Immature natural killer cell (primary cell): ENCODE measurements around the gene RELT. TPM values are rescaled to one million over a fixed set of nuclear protein-coding genes. Genes with fewer than 3 reads are reported as not detected.

Source experiments
- DNase-seq, 3 donors: peaks; one replicate each; pipeline ENCODE4 v3.0.0; 2022; ENCODE audit warnings: mixed read lengths in 1 of 3
- H3K27ac Mint-ChIP-seq, 6 donors: one replicate each; pipeline ENCODE4 v1.8.0; 2020; ENCODE audit warnings: mixed read lengths in 6 of 6, mild to moderate bottlenecking in 5 of 6, inconsistent platforms in 4 of 6, moderate library complexity in 3 of 6
- H3K27me3 Mint-ChIP-seq, 3 donors: one replicate each; pipeline ENCODE4 v1.8.0; 2020 to 2021; ENCODE audit warnings: low read depth in 3 of 3, mild to moderate bottlenecking in 3 of 3, mixed read lengths in 3 of 3, moderate library complexity in 3 of 3, inconsistent platforms in 1 of 3
- H3K36me3 Mint-ChIP-seq, 3 donors: one replicate each; pipeline ENCODE4 v1.8.0; 2020; ENCODE audit warnings: mixed read lengths in 3 of 3, inconsistent platforms in 2 of 3, mild to moderate bottlenecking in 2 of 3
- H3K4me1 Mint-ChIP-seq, 2 donors: one replicate each; pipeline ENCODE4 v1.8.0; 2020; ENCODE audit warnings: inconsistent platforms in 2 of 2, mild to moderate bottlenecking in 2 of 2, mixed read lengths in 2 of 2, moderate library complexity in 1 of 2
- H3K4me3 Mint-ChIP-seq, 5 donors: one replicate each; pipeline ENCODE4 v1.8.0; 2020; ENCODE audit warnings: mild to moderate bottlenecking in 5 of 5, mixed read lengths in 5 of 5, inconsistent platforms in 3 of 5, moderate library complexity in 3 of 5
- H3K9me3 Mint-ChIP-seq, 6 donors: one replicate each; pipeline ENCODE4 v1.8.0; 2020; ENCODE audit warnings: mild to moderate bottlenecking in 6 of 6, mixed read lengths in 6 of 6, inconsistent platforms in 4 of 6, moderate library complexity in 3 of 6
- polyA plus RNA-seq, 3 donors: library from polyadenylated mRNA; unstranded; fragments of 300-500 nt; fragmentation: Illumina TruSeq; gene quantifications; one replicate each; pipeline ENCODE4 v1.2.3, GENCODE V29; 2021

RELT gene
- polyA plus RNA-seq, 3 donors from 2014 or later = 2.8 to 5.4 (median 3.6) TPM

DNA sequence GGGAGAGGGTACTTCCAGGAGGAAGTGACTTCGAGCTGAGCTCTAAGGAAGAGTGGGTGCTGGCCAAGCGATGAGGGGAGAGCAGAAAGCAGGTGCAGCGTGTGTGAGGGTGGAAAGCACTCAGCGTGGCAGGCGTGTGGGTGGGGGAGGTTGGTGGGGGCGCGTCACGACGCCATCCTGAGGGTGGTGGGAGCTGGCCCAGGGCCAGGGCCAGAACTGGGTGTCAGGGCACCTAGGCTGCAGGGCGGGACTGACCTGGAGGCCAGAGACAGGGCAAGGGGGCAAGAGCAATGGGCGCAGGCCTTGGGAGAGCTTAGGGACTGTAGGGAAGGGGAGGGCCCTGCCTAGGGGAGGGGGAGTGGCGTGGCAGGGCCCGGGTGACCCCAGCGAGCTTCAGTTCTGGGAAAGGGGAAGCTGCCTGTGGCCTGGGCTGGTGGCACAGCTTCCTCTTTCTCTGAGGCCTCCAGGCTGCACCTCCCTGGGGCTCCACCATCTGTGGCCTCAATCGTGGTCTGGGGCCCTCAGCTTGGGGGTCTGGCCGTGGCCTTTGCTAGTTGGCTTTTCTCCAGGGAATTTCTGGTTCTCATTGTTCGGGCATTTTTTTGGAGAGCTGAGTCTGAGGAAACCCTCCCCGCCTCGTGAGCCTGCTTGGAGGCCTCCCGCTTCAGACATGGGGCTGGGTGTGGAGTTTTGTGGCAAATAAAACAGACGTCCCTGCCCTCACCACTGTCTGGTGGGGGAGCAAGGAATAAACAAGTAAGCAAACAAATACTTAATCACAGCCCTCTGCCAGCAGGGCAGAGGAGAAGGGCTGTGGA lies 8.9 kb downstream of the RELT start:
- Mint-ChIP-seq H3K27me3 (peaks cover 25 to 51% (median 41%) of the 10 kb centered on the region in 3 donors), H3K4me3 (peak overlapping the region in 4 of 5 donors; percentile 18 to 50 (median 26)), H3K36me3 (no peaks in the 10 kb centered on the region), H3K4me1 (peaks cover 45 to 58% of the 10 kb centered on the region in 2 donors), H3K27ac (peak overlapping the region; percentile 59 to 83 (median 72)), H3K9me3 (no peaks in the 10 kb centered on the region)
- DNase-seq = peak in 1 of 3 donors; percentile 35

DNA sequence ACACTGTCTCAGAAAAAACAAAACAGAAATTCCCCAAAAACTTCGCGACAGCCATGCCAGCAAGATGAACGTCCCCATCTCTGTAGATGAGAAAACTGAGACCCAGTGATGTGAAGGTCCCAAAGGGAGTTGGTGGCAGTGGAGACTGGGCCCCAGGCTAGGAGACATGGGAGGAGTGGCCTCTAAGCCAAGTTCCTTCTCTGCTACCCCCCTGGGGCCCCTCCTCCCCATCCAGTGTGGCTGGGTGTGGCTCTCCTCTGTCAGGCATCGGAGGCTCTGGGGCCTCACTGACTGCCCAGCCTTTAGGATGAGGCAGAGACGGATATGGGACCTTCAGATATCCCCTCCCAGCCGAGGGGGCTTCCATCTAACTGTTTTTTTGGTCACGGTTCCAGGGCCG lies 9.8 kb downstream of the RELT start:
- H3K27ac Mint-ChIP-seq = peak overlapping the region in 5 of 6 donors; percentile 69 to 83 (median 80)
- H3K27me3 Mint-ChIP-seq = peaks cover 22 to 51% (median 39%) of the 10 kb centered on the region in 3 donors
- no peaks in the 10 kb centered on the region for H3K36me3 Mint-ChIP-seq
- H3K4me1 Mint-ChIP-seq = peaks cover 45 to 56% of the 10 kb centered on the region in 2 donors
- H3K9me3 Mint-ChIP-seq = no peaks in the 10 kb centered on the region
- no peak for DNase-seq
- no peak overlapping the region for H3K4me3 Mint-ChIP-seq

DNA sequence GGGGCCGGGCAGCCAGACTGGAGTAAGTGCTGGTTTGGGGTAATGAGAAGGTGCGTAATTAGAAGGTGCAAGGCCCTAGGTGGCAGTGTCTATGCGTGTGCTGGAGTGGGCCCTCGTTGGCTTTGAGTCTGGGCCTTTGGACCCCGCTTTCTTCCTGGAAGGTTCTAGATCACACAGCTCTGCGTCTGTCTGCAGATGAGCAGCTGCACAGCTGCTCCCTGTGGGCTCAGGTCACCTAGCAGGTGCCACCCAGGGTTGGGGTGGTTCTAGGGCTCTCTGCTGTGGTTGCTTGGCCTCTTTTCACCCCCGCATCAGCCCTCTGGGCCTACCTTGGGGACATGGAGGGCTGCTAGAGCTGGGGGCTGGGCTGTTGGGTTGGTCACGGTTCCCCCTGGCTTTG lies 10.3 kb downstream of the RELT start:
- Mint-ChIP-seq H3K36me3 (no peaks in the 10 kb centered on the region), H3K9me3 (no peaks in the 10 kb centered on the region), H3K4me1 (peaks cover 45 to 54% of the 10 kb centered on the region in 2 donors), H3K4me3 (no peak overlapping the region), H3K27ac (peak overlapping the region in 4 of 6 donors; percentile 30 to 82 (median 70)), H3K27me3 (peaks cover 21 to 47% (median 34%) of the 10 kb centered on the region in 3 donors)
- no peak for DNase-seq

DNA sequence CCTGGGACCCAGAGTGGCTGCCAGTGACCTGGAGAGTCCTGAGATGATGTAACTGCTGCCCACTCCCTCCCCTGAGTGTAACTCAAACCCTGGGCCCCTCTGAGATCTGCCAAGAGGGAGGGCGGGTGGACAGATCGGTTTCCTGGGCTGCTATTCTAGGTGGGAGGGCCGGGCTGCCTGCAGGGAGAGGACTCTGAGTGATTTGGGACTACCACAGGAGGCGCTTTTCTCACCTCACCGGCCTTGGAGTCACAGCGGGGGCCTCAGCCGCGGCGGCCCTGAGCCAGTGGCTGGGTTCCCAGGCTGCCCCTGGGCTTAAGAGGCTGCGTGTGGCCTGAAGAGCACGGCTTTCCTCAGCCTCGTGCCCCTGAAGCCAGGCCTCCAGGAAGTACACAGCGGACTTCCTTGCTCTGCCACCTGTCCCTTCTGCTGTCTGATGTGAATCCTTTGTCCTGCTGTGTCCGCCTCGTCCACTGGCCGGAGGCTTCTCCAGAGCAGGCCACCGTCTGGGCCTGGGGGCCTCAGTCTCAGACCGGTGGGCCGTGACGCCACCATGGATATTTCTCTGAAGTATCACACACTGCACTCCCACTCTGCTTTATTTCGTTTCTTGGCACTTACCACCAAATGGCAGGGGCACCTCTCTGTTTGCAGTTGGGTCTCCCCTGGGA lies 11.5 kb downstream of the RELT start:
- Mint-ChIP-seq H3K27me3 (peaks cover 27 to 54% (median 30%) of the 10 kb centered on the region in 3 donors), H3K4me3 (no peak overlapping the region), H3K27ac (peak overlapping the region in 4 of 6 donors; percentile 30 to 83 (median 58)), H3K36me3 (no peaks in the 10 kb centered on the region), H3K4me1 (peaks cover 45 to 49% of the 10 kb centered on the region in 2 donors), H3K9me3 (no peaks in the 10 kb centered on the region)
- DNase-seq = no peak

DNA sequence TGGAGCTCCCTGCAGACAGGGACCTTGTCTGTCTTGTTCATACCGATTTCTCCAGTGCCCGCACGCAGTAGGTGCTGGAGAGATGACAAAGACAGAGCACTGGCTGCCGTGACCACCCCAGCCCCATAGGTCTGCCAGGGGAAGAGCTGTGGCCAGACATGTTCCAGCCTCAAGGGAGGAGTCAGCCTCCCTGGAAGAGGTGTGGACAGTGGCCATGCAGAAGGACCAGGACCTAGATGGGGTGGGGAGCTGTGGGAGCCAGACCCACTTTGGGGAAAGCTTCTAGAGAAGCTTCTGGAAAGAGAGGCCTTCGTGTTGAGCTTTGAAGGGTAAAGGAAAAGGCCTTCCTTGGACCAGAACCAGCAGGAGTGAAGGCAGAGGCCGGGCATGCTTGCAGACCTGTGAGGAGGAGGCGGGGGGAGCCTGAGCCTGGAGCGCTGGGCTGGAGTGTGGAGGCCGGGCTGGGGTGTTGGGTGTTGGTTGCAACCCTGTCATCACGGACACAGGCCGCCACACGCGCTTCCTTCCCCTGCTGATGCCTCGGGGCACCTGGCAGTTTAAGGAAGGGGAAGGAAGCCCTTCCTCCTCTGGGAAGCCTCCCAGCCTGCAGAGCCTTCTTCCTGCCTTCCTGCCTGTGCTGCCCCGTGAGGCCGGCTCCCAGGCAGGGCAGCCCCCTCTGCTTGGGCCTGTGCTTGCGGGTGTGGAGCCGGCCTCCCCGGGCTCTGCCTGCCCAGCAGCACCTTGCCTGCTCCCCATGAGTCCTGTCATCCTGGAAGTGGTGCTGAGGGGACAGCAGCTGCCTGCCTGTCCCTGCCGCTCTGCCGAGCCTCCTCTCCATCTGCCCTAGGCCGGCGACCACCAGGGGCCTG lies 12.3 kb downstream of the RELT start:
- Mint-ChIP-seq H3K27ac (peak overlapping the region; percentile 19 to 83 (median 46)), H3K9me3 (no peaks in the 10 kb centered on the region), H3K36me3 (no peaks in the 10 kb centered on the region), H3K4me3 (no peak overlapping the region), H3K4me1 (peaks cover 45% of the 10 kb centered on the region in 2 donors), H3K27me3 (peaks cover 28 to 51% (median 34%) of the 10 kb centered on the region in 3 donors)
- DNase-seq = no peak

DNA sequence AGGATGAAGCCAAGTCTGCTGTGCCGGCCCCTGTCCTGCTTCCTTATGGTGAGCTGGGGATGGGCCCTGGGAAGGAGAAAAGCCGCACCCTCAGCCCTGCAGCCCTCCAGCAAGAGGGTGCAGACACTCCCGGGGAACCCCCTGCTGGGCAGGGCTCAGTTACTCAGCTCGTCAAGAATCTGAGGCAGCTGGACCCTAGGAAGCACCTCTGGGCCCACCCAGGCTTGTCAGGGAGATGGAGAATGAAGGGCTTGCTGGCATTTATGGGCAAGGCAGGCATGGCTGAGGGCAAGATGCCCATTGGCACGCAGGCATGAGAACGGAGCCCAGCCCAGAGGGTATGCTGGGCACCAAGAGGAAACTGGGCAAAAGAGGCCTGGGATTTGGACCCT lies 12.9 kb downstream of the RELT start:
- no peak overlapping the region for H3K4me3 Mint-ChIP-seq
- H3K27me3 Mint-ChIP-seq = peaks cover 34 to 49% (median 35%) of the 10 kb centered on the region in 3 donors
- no peak for DNase-seq
- peak overlapping the region in 4 of 6 donors; percentile 35 to 83 (median 59) for H3K27ac Mint-ChIP-seq
- no peaks in the 10 kb centered on the region for H3K36me3 Mint-ChIP-seq
- H3K4me1 Mint-ChIP-seq = peaks cover 40 to 41% of the 10 kb centered on the region in 2 donors
- no peaks in the 10 kb centered on the region for H3K9me3 Mint-ChIP-seq

DNA sequence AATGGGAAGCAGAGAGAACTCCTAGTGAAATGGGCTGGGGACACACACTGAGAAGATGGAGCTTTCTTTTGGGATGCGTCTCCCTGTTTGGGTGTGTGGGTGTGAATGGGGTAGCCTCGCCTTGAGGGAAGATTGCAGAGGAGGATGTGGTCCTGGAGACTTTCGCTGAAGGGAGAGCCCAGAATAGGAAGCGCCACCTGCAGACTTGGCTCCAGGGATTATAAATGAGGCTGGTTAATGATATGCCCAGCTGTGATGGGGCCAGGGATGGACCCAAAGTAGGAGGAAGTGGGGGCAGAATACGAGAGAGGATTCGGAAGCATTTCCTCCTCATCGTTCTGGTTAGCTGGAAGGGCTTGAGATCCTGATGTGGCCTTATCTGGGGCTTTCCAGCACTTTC lies 13.7 kb downstream of the RELT start:
- DNase-seq = no peak
- Mint-ChIP-seq H3K27ac (peak overlapping the region in 2 of 6 donors; percentile 2 to 83), H3K9me3 (no peaks in the 10 kb centered on the region), H3K4me1 (peaks cover 32 to 33% of the 10 kb centered on the region in 2 donors), H3K4me3 (no peak overlapping the region), H3K36me3 (no peaks in the 10 kb centered on the region), H3K27me3 (peaks cover 28 to 45% (median 31%) of the 10 kb centered on the region in 3 donors)

DNA sequence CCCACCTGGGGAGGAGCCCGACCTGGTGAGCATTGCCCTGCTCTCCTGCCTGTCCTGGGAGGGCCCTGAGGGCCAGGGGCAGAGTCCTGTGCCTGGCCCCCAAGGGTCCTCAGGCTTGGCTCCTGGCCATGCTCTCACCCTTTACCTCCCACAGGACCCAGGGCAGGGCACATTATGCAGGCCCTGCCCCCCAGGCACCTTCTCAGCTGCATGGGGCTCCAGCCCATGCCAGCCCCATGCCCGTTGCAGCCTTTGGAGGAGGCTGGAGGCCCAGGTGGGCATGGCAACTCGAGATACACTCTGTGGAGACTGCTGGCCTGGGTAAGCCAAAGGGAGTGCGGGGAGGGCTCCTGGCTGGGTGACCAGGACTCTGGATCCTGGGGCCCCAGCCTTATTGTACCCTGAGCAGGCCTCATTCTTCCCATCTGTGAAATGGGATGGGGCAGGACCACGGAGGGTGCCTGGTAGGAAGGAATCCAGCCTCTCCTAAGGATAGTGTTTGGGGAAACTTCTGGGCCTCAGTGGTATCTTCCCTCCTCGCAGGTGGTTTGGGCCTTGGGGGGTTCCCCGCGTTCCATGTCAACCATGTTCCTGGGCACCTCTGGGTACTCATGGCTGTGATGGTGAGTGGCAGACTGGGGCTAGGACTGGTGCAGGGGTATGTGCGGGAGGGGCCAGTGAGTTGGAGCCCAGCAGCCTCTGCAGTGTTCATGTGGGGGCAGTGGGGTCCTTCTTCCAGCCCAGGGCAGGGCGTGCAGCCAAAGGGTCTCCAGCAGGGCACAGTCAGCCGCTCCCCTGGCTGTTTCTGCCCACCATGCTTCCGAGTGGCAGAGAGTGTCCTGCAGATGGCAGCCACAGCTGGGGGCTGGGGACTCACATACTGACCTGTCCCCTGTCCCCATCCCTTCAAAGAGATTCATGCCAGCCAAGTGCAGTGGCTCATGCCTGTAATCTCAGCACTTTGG lies 14.7 kb downstream of the RELT start:
- no peaks in the 10 kb centered on the region for H3K9me3 Mint-ChIP-seq
- no peak for DNase-seq
- H3K27ac Mint-ChIP-seq = peak overlapping the region in 3 of 6 donors; percentile 4 to 83 (median 31)
- peaks cover 22 to 24% of the 10 kb centered on the region in 2 donors for H3K4me1 Mint-ChIP-seq
- H3K36me3 Mint-ChIP-seq = no peaks in the 10 kb centered on the region
- H3K4me3 Mint-ChIP-seq = no peak overlapping the region
- peaks cover 25 to 41% (median 31%) of the 10 kb centered on the region in 3 donors for H3K27me3 Mint-ChIP-seq

DNA sequence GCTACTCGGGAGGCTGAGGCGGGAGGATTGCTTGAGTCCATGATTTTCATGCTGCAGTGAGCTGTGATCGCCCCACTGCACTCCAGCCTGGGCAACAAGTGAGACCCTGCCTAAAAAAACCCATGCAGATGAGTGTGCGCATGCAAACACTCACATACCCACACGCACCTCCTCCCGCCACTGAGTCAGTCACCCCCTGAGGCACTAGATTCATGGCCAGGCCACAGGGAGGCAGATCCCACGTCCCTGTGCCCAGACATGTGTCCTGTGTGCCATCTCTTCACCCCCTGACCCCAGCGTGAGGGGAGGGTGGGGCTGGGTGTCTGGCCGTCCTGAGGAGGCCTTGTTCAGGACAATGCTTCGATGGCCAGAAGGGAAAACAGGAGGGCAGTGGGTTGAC lies 15.5 kb downstream of the RELT start:
- Mint-ChIP-seq H3K36me3 (no peaks in the 10 kb centered on the region), H3K4me1 (peaks cover 15 to 16% of the 10 kb centered on the region in 2 donors), H3K4me3 (no peak overlapping the region), H3K27me3 (peaks cover 23 to 44% (median 31%) of the 10 kb centered on the region in 3 donors), H3K9me3 (no peaks in the 10 kb centered on the region), H3K27ac (peak overlapping the region in 1 of 6 donors; percentile 31)
- DNase-seq = no peak

DNA sequence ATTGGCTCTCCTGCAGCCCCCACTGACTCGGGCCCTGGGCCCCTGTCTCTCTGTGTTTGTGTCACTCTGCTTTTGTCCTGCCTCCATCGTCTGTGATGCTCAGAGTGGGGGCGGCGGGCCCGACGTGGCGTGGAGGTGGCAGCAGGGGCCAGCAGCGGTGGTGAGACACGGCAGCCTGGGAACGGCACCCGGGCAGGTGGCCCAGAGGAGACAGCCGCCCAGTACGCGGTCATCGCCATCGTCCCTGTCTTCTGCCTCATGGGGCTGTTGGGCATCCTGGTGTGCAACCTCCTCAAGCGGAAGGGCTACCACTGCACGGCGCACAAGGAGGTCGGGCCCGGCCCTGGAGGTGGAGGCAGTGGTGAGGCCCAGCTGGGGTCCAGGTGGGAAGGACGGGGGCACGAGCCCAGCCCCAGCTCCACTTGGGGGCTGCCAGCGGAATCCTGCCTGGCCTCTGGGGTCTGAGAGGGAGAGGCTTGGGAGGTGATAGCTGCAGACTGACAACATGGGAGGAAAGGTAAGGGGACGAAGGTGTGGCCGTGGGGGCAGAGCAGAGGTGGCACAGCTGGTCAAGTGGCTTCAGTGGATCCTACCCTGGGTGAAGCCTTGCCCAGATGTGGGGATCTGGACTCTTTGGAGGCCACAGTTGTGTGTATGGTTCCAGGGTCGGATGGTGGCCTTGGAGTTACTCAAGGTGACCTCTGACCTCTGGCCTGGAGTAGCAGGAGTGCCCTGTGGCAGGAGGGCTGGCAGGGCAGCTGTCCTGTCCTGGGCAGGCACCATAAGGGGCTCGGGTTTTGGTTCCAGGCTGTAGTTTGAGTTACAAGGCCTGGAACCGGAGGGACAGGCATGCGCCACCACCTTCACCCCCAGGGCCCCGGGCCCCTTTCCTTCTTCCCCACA lies 16.2 kb downstream of the RELT start:
- no peak for DNase-seq
- H3K9me3 Mint-ChIP-seq = no peaks in the 10 kb centered on the region
- H3K36me3 Mint-ChIP-seq = no peaks in the 10 kb centered on the region
- H3K27me3 Mint-ChIP-seq = peaks cover 18 to 44% (median 31%) of the 10 kb centered on the region in 3 donors
- H3K27ac Mint-ChIP-seq = peak overlapping the region in 1 of 6 donors; percentile 51
- peak overlapping the region in 1 of 5 donors; percentile 18 for H3K4me3 Mint-ChIP-seq
- peaks cover 8 to 9% of the 10 kb centered on the region in 2 donors for H3K4me1 Mint-ChIP-seq

DNA sequence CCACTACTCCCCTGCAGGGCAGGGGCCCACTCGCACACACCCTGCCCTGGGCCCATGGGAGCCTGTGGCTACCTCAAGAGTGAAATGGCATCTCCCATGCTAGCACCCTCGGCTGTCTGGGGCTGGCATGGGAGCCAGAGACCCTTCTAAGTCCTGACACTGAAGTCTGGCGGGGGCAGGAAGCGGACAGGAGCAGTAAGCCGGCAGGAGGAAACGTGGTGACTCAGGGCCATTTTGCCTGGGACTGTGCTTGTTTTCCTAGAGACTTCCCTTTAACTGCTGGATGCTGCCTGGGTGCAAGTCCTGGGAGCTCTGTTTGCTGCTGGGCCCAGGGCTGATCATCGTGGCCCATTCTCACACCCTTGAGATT lies 16.8 kb downstream of the RELT start:
- Mint-ChIP-seq H3K4me1 (peaks cover 4 to 5% of the 10 kb centered on the region in 2 donors), H3K27ac (peak overlapping the region in 3 of 6 donors; percentile 39 to 60 (median 51)), H3K9me3 (no peaks in the 10 kb centered on the region), H3K4me3 (no peak overlapping the region), H3K27me3 (peaks cover 18 to 43% (median 37%) of the 10 kb centered on the region in 3 donors), H3K36me3 (no peaks in the 10 kb centered on the region)
- DNase-seq = no peak
